Esophagus muscularis mucosa (tissue), 4 donors: Measurements from ENCODE around the gene CPLANE2. TPM values are rescaled to one million over a fixed set of nuclear protein-coding genes. Genes with fewer than 3 reads are reported as not detected.

Source experiments
- DNase-seq: peaks from one replicate; pipeline ENCODE4 v3.0.0-alpha.2; 2017; ENCODE audit errors: extremely low spot score
- H3K27ac ChIP-seq, 4 donors: fragments of 200-600 bp; sonication (generic); replicated peaks in 1 of 4; 1 replicate in 3 of 4; 2 replicates in 1 of 4; pipeline ENCODE4 v1.5.1; 2016 to 2019; ENCODE audit warnings: mild to moderate bottlenecking in 1 of 4
- H3K27me3 ChIP-seq, 4 donors: fragments of 200-600 bp; sonication (generic); one replicate each; pipeline versions ENCODE4 v1.5.1 to v1.6.0; 2016 to 2019
- H3K36me3 ChIP-seq, 4 donors: fragments of 200-600 bp; sonication (generic); one replicate each; pipeline ENCODE4 v1.5.1; 2016 to 2019
- H3K4me1 ChIP-seq, 4 donors: fragments of 200-600 bp; sonication (generic); one replicate each; pipeline ENCODE4 v1.5.1; 2016 to 2019
- H3K4me3 ChIP-seq, 4 donors: fragments of 200-600 bp; sonication (generic); 1 replicate in 2 of 4; 2 replicates in 2 of 4; pipeline ENCODE4 v1.5.1; 2016 to 2019; ENCODE audit warnings: mild to moderate bottlenecking in 4 of 4, moderate library complexity in 1 of 4
- H3K9me3 ChIP-seq, 4 donors: fragments of 200-600 bp; sonication (generic); 1 replicate in 3 of 4; 2 replicates in 1 of 4; pipeline ENCODE4 v1.5.1; 2016 to 2019
- EP300 ChIP-seq: sonication (generic); formaldehyde crosslinking; IDR thresholded peaks from one replicate; pipeline ENCODE4 v1.6.1; 2017; ENCODE audit warnings: antibody characterized with exemption
- POLR2A ChIP-seq: fragments of 450-650 bp; IDR thresholded peaks from one replicate; pipeline ENCODE4 v1.6.1; 2017; ENCODE audit warnings: antibody characterized with exemption, moderate library complexity, mild to moderate bottlenecking, low read depth
- POLR2AphosphoS5 ChIP-seq, 2 donors: sonication (generic); formaldehyde crosslinking; IDR thresholded peaks; one replicate each; pipeline ENCODE4 v1.6.1; 2017; ENCODE audit warnings: antibody characterized with exemption in 2 of 2
- WGBS: methylation state at CpG from one replicate; pipeline ENCODE4 v1.1.5; 2018; 5-methylcytosine and 5-hydroxymethylcytosine counted together
- intact Hi-C: fragments of 100-400 bp; cut with DNase I; formaldehyde crosslinking; loops from one replicate; pipeline ENCODE4 v1.15.1; 2023
- total RNA-seq, 4 donors: library from RNA; depleted of rRNA; stranded (reverse); fragments of >200 nt; gene quantifications; one replicate each; pipeline versions ENCODE4 v1.1.0 to v1.2.1, GENCODE V29; 2016
- TF ChIP-seq, protein P1 (sequence below), 3 experiments: fragments of 200-600 bp in 2 of 3; fragments of 450-650 bp in 1 of 3; sonication (generic) in 2 of 3; IDR thresholded peaks; one replicate each; pipeline ENCODE4 v1.5.1; 2017 to 2019; ENCODE audit warnings: antibody characterized with exemption in 3 of 3, mild to moderate bottlenecking in 2 of 3, moderate library complexity in 1 of 3

The CPLANE2 gene
- total RNA-seq, 4 donors from 2014 or later: 7.5 to 26.0 (median 12.2) TPM

DNA sequence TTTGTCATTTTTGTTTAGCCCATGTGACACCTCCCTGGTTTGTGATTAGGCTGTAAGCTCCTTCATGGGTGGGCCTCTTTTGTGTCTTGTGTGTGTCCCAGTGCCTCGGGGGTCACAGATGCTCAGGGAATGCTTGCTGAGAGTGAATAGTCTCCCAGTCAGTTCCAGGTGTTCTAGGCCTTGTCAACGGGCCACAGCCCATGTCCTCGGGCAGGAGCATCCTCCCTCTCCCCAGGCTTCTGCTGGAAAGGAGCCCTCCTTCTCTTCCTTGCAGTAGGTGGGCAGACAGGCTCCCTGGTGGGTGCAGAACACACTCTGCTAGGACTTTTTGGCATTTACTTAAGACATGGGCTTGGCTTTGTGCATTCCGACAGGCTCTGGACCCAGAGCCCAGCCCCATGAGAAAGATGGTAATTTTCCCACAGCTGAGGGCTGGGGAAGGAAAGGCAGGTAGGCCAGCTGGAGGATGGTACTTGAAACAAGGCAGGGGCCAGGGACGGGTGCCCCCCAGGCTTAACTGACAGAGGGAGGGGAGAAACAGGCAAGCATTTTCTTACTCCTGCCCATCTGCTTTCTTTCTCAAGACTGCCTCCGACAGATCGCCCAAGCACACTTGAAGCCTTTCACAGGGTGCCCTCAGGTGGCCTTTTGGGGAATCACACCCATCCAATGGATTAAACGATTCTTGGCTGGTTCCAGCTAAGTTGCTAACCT is 7.1 kb upstream of the CPLANE2 start:
- peaks cover 39 to 46% (median 45%) of the 10 kb centered on the region in 4 donors for H3K4me1 ChIP-seq
- no peak overlapping the region for H3K4me3 ChIP-seq
- TF ChIP-seq POLR2A (no peak), POLR2AphosphoS5 (IDR thresholded peaks at IDR 0.05) (peak; percentile 63 to 71), EP300 (no peak)
- TF ChIP-seq, protein P1, sequence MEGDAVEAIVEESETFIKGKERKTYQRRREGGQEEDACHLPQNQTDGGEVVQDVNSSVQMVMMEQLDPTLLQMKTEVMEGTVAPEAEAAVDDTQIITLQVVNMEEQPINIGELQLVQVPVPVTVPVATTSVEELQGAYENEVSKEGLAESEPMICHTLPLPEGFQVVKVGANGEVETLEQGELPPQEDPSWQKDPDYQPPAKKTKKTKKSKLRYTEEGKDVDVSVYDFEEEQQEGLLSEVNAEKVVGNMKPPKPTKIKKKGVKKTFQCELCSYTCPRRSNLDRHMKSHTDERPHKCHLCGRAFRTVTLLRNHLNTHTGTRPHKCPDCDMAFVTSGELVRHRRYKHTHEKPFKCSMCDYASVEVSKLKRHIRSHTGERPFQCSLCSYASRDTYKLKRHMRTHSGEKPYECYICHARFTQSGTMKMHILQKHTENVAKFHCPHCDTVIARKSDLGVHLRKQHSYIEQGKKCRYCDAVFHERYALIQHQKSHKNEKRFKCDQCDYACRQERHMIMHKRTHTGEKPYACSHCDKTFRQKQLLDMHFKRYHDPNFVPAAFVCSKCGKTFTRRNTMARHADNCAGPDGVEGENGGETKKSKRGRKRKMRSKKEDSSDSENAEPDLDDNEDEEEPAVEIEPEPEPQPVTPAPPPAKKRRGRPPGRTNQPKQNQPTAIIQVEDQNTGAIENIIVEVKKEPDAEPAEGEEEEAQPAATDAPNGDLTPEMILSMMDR (IDR thresholded peaks at IDR 0.05): peak; percentile 79 to 90 (median 90)
- peak; percentile 95 for DNase-seq
- peaks cover 0 to 20% (median 11%) of the 10 kb centered on the region in 4 donors for H3K36me3 ChIP-seq
- WGBS: 21% methylated on average over 6 of the region's 8 CpGs
- peak overlapping the region; percentile 17 to 55 (median 37) for H3K27ac ChIP-seq
- H3K27me3 ChIP-seq: no peaks in the 10 kb centered on the region
- H3K9me3 ChIP-seq: no peaks in the 10 kb centered on the region
- intact Hi-C loops: loop anchor here (2.0 kb wide), 1 partner anchor 163 kb away; no protein-coding TSS in a partner anchor

DNA sequence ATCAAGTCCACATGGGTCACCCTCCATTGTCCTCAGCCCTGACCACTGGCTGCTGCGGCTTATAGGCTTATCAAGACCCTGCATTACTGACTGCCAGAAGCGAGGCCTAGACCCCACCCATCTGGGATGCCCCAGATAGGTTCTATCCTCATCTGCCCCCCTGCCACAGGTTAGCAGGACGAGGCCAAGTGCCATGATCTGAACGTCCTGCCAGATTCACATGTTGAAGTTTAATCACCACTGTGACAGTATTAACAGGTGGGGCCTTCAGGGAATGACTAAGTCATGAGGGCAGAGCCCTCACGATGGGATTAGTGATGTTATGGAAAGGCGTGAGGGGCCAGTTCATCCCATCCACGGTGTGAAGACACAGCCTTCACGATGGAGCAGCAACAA is 6.2 kb upstream of the CPLANE2 start:
- DNase-seq: no peak
- TF ChIP-seq, protein P1 (IDR thresholded peaks at IDR 0.05): no peak
- TF ChIP-seq POLR2AphosphoS5 (IDR thresholded peaks at IDR 0.05): peak in 1 of 2 donors; percentile 4
- Histone ChIP-seq H3K27ac (no peak overlapping the region), H3K27me3 (no peaks in the 10 kb centered on the region), H3K4me3 (no peak overlapping the region), H3K36me3 (peaks cover 0 to 20% (median 11%) of the 10 kb centered on the region in 4 donors), H3K4me1 (peaks cover 30 to 37% (median 36%) of the 10 kb centered on the region in 4 donors), H3K9me3 (no peaks in the 10 kb centered on the region)
- 80% methylated on average over 8 of the region's 8 CpGs for WGBS
- intact Hi-C loops: no loop called here

DNA sequence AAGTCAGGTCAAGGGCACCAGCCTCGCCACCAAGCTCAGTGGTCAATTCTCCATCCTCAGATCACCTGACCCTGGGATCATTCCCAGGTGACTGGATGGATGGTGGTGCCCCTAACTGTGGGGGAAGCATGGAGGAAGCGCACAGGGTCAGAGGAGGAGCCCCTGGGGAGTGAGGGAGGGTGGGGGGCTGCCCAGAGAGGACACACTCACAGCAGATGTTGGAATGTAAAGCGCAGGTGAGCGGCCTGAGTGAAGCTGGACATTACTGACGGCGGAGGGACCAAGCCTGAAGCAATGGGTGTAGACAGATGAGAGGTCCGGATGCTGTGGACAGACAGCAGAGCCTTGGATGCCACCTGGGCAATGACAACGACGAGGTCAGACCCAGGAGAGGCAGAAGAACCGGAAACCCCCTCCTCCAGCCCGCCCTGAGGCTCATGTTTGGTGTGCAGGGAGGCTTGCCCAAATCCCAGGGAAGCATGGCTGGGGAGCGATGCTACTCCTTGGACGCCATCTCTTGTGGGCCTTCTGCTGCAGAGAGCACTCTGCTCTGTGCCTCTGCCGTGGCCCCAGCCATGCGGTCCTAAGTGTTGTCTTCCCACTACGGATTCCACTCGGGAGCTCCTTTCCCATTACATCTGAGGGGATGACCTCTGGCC is 5.7 kb upstream of the CPLANE2 start:
- peaks cover 0 to 20% (median 11%) of the 10 kb centered on the region in 4 donors for H3K36me3 ChIP-seq
- intact Hi-C loops: no loop called here
- TF ChIP-seq POLR2AphosphoS5 (IDR thresholded peaks at IDR 0.05) (peak in 1 of 2 donors; percentile 6), POLR2A (no peak), EP300 (no peak)
- TF ChIP-seq, protein P1 (IDR thresholded peaks at IDR 0.05): no peak
- H3K27ac ChIP-seq: no peak overlapping the region
- peak; percentile 81 for DNase-seq
- no peak overlapping the region for H3K4me3 ChIP-seq
- no peaks in the 10 kb centered on the region for H3K27me3 ChIP-seq
- H3K9me3 ChIP-seq: no peaks in the 10 kb centered on the region
- H3K4me1 ChIP-seq: peaks cover 30 to 36% (median 33%) of the 10 kb centered on the region in 4 donors
- 90% methylated on average over 16 of the region's 17 CpGs for WGBS

DNA sequence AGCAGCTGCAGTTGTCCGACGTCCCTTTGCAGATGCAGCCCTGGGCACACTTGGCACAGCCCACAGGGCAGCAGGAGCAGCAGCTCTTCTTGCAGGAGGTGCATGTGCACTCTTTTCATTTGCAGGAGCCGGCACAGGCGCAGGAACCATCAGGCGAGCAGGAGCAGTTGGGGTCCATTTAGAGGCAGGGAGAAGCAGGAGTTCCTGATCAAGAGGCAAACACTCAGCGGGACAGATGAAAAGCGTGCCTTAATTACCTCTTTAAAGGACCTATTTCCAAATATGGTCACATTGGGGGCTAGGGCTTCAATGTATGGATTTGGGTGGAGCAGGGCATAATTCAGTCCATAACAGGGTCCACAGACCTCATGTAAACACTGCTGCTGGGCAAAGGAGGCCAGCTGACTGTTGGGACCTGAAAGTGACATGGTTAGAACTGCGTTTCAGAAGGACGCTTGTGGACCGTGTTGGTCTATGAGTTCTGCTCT is 4.3 kb upstream of the CPLANE2 start:
- Histone ChIP-seq H3K4me1 (peaks cover 26 to 35% (median 34%) of the 10 kb centered on the region in 4 donors), H3K27me3 (no peaks in the 10 kb centered on the region), H3K4me3 (no peak overlapping the region), H3K36me3 (peaks cover 0 to 9% (median 4%) of the 10 kb centered on the region in 4 donors), H3K9me3 (no peaks in the 10 kb centered on the region), H3K27ac (no peak overlapping the region)
- intact Hi-C loops: no loop called here
- TF ChIP-seq POLR2AphosphoS5 (IDR thresholded peaks at IDR 0.05) (no peak), POLR2A (no peak), EP300 (no peak)
- TF ChIP-seq, protein P1 (IDR thresholded peaks at IDR 0.05): no peak
- no peak for DNase-seq
- 72% methylated on average over 8 of the region's 10 CpGs for WGBS
